K562 (cell line): ENCODE data around the gene R3HDM2.

Experiments used
- CXXC5 ChIP-seq: fragments of 250-450 bp; sonication (Bioruptor Pico); IDR thresholded peaks from 2 replicates; pipeline ENCODE4 v1.8.0; 2022; ENCODE audit warnings: inconsistent platforms, mild to moderate bottlenecking, moderate library complexity
- KLF16 ChIP-seq: IDR thresholded peaks from 2 replicates; pipeline ENCODE4 v1.6.1; 2016; ENCODE audit warnings: antibody characterized with exemption
- MED1 ChIP-seq: sonication (generic); formaldehyde crosslinking; IDR thresholded peaks from 2 replicates; pipeline ENCODE4 v1.8.1; 2023; ENCODE audit warnings: missing genetic modification reagents, borderline replicate concordance
- STAT5B ChIP-seq: fragments of 250-450 bp; sonication (Bioruptor Pico); IDR thresholded peaks from 2 replicates; pipeline ENCODE4 v1.8.0; 2021; ENCODE audit warnings: mild to moderate bottlenecking, inconsistent platforms
- USF2 ChIP-seq: sonication (generic); formaldehyde crosslinking; IDR thresholded peaks from 2 replicates; pipeline ENCODE4 v1.5.0; 2020; ENCODE audit warnings: missing genetic modification reagents
- ZFP91 ChIP-seq: sonication (generic); formaldehyde crosslinking; IDR thresholded peaks from 2 replicates; pipeline ENCODE4 v1.8.0; 2022; ENCODE audit warnings: mild to moderate bottlenecking, missing genetic modification reagents
- ZKSCAN1 ChIP-seq: fragments of 150-350 bp; IDR thresholded peaks from 2 replicates; pipeline ENCODE4 v1.6.1; 2016; ENCODE audit warnings: low read depth, low read length
- ZNF263 ChIP-seq: sonication (generic); formaldehyde crosslinking; IDR thresholded peaks from 2 replicates; pipeline ENCODE4 v1.8.0; 2022; ENCODE audit warnings: mild to moderate bottlenecking, missing genetic modification reagents, borderline replicate concordance
- ZNF609 ChIP-seq: sonication (generic); formaldehyde crosslinking; IDR thresholded peaks from 2 replicates; pipeline ENCODE4 v1.8.1; 2023; ENCODE audit warnings: missing genetic modification reagents, mild to moderate bottlenecking, borderline replicate concordance
- ZNF830 ChIP-seq: fragments of 250-450 bp; sonication (Bioruptor Pico); IDR thresholded peaks from 2 replicates; pipeline ENCODE4 v1.5.0; 2021; ENCODE audit warnings: mild to moderate bottlenecking
- TF ChIP-seq, protein P1 (sequence below), 3 experiments: IDR thresholded peaks in 2 of 3; conservative IDR thresholded peaks in 1 of 3; 2 replicates each; pipeline ENCODE4 v1.5.1; 2011 to 2012; ENCODE audit warnings: low read length in 3 of 3, mild to moderate bottlenecking in 3 of 3, control low read depth in 2 of 3, improper control_type of control experiment in 1 of 3, inconsistent platforms in 1 of 3, low read depth in 1 of 3, mixed read lengths in 1 of 3, moderate library complexity in 1 of 3; ENCODE audit not compliant: insufficient read depth in 2 of 3
- TF ChIP-seq, protein P2 (sequence below): sonication (generic); formaldehyde crosslinking; IDR thresholded peaks from 2 replicates; pipeline ENCODE4 v1.9.0; 2022; ENCODE audit warnings: mild to moderate bottlenecking, missing genetic modification reagents

GRCh38 chr12:57319678-57320469 is 111.0 kb downstream of the R3HDM2 start:
- TF ChIP-seq ZNF830 (CRISPR knock-in tag) (no peak), ZNF263 (no peak), ZFP91 (CRISPR knock-in tag) (no peak), STAT5B (CRISPR knock-in tag) (no peak), ZKSCAN1 (no peak), KLF16 (no peak), MED1 (no peak), ZNF609 (no peak), USF2 (CRISPR knock-in tag) (no peak), CXXC5 (0 out of 2 replicates have a peak, but pooled peaks have one; percentile 27)
- TF ChIP-seq, protein P1, sequence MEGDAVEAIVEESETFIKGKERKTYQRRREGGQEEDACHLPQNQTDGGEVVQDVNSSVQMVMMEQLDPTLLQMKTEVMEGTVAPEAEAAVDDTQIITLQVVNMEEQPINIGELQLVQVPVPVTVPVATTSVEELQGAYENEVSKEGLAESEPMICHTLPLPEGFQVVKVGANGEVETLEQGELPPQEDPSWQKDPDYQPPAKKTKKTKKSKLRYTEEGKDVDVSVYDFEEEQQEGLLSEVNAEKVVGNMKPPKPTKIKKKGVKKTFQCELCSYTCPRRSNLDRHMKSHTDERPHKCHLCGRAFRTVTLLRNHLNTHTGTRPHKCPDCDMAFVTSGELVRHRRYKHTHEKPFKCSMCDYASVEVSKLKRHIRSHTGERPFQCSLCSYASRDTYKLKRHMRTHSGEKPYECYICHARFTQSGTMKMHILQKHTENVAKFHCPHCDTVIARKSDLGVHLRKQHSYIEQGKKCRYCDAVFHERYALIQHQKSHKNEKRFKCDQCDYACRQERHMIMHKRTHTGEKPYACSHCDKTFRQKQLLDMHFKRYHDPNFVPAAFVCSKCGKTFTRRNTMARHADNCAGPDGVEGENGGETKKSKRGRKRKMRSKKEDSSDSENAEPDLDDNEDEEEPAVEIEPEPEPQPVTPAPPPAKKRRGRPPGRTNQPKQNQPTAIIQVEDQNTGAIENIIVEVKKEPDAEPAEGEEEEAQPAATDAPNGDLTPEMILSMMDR (IDR thresholded peaks at IDR 0.05 in 2 of 3, conservative IDR thresholded peaks at IDR 0.05 in 1 of 3; ENCODE audit: insufficient read depth in 2 of 3, low read depth in 1 of 3, low read length in 3 of 3): no peak
- TF ChIP-seq, protein P2, sequence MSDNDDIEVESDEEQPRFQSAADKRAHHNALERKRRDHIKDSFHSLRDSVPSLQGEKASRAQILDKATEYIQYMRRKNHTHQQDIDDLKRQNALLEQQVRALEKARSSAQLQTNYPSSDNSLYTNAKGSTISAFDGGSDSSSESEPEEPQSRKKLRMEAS: no peak
